GM18519 (cell line): Measurements from ENCODE around the gene FARP2.

Experiments
- ATAC-seq: cut with Tn5 transposase; IDR thresholded peaks from one replicate; pipeline ENCODE4 v1.9.1; 2021; ENCODE audit warnings: mild to moderate bottlenecking, moderate library complexity; ENCODE audit not compliant: unreplicated experiment, low FRiP score

FARP2 gene

GRCh38 chr2:241324775-241325174 is 31.3 kb upstream of the FARP2 start:
- ATAC-seq: no peak

- ATAC-seq: no peak
Measured at GRCh38 chr2:241325257-241325656, 30.8 kb upstream of the FARP2 start.

GRCh38 chr2:241329669-241330615 is 26.1 kb upstream of the FARP2 start:
- ATAC-seq: no peak

- no peak for ATAC-seq
Measured at GRCh38 chr2:241330616-241330981, 25.5 kb upstream of the FARP2 start.

- no peak for ATAC-seq
Measured at GRCh38 chr2:241334813-241335212, 21.3 kb upstream of the FARP2 start.

GRCh38 chr2:241339839-241340630 is 16.1 kb upstream of the FARP2 start:
- no peak for ATAC-seq

GRCh38 chr2:241340631-241341163 is 15.4 kb upstream of the FARP2 start:
- no peak for ATAC-seq

- ATAC-seq: no peak
Measured at GRCh38 chr2:241344925-241345651, 11.0 kb upstream of the FARP2 start.

GRCh38 chr2:241349941-241350340 is 6.1 kb upstream of the FARP2 start:
- ATAC-seq: no peak

GRCh38 chr2:241350530-241350877 is 5.6 kb upstream of the FARP2 start:
- ATAC-seq: no peak

- ATAC-seq: no peak
Measured at GRCh38 chr2:241350878-241351639, 5.0 kb upstream of the FARP2 start.

- no peak for ATAC-seq
Measured at GRCh38 chr2:241351640-241352031, 4.4 kb upstream of the FARP2 start.

GRCh38 chr2:241352227-241352626 is 3.9 kb upstream of the FARP2 start:
- no peak for ATAC-seq

- no peak for ATAC-seq
Measured at GRCh38 chr2:241354668-241355658, 1.1 kb upstream of the FARP2 start.

GRCh38 chr2:241356871-241357260 is 781 bp downstream of the FARP2 start:
- ATAC-seq: no peak

- no peak for ATAC-seq
Measured at GRCh38 chr2:241357531-241357930, 1.4 kb downstream of the FARP2 start.

GRCh38 chr2:241358470-241358869 is 2.4 kb downstream of the FARP2 start:
- peak; percentile 32 for ATAC-seq

GRCh38 chr2:241359481-241360045 is 3.5 kb downstream of the FARP2 start:
- ATAC-seq: no peak

- ATAC-seq: no peak
Measured at GRCh38 chr2:241363426-241363825, 7.3 kb downstream of the FARP2 start.
